OCI-LY7 (cell line): ENCODE data around the gene IFIT1.

Experiments used
- CTCF ChIP-seq: fragments of 200-600 bp; sonication (generic); conservative IDR thresholded peaks from 2 replicates; pipeline ENCODE4 v1.5.1; 2014; ENCODE audit warnings: mild to moderate bottlenecking, antibody characterized with exemption, low read length, moderate library complexity, mixed read lengths
- EZH2phosphoT487 ChIP-seq: fragments of 200-600 bp; sonication (generic); IDR thresholded peaks from 2 replicates; pipeline ENCODE4 v1.6.1; 2018; ENCODE audit warnings: low read depth, borderline replicate concordance, mild to moderate bottlenecking, mixed run types, antibody characterized with exemption, low read length, moderate library complexity, mixed read lengths

- TF ChIP-seq CTCF (no peak), EZH2phosphoT487 (no peak)
Observed at GRCh38 chr10:89371079-89371478, 21.3 kb upstream of the IFIT1 start.
